ENCODE measurements around the gene LFNG. TPM values are rescaled to one million over a fixed set of nuclear protein-coding genes. Genes with fewer than 3 reads are reported as not detected.

Gene LFNG
- total RNA-seq, 1 donor from 2014 or later: 58.0 TPM

DNA sequence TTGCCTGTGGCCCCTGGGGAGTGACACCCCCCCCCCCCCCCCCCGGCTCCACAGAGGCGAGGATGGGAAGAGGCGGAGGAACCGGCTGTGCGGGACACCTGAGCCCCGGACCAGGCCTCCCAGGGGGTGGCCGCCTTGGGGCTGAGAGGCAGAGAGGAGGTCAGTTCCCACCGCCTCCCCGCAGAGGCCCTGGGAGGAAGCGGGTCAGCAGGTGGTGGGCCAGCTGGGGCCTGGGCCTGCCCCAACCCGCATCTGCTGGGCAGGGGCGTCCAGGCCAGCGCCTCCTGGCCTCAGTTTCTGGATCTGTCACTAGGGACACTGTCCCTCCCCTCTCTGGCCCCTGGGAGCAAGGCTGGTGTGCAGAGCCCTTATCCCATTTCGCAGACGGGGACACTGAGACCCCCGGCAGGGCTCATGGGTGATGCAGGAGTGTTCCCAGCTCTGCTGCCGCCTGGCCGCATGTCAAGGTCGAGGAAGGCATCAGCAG is 14.6 kb upstream of the LFNG start:
- H3K27ac ChIP-seq: no peak overlapping the region
- no peaks in the 10 kb centered on the region for H3K36me3 ChIP-seq
- no peaks in the 10 kb centered on the region for H3K79me2 ChIP-seq (ENCODE audit: low read depth)
- Mint-ChIP-seq H3K9me3 (no peaks in the 10 kb centered on the region), H3K27me3 (ENCODE audit: insufficient read depth, low read depth) (peaks cover 15% of the 10 kb centered on the region), H3K4me1 (peaks cover 57% of the 10 kb centered on the region), H3K27ac (no peak overlapping the region), H3K36me3 (no peaks in the 10 kb centered on the region), H3K4me3 (no peak overlapping the region)
- H3K9me3 ChIP-seq (ENCODE audit: low read depth): no peaks in the 10 kb centered on the region
- no peak overlapping the region for H3K4me3 ChIP-seq
- peaks cover 36% of the 10 kb centered on the region for H3K4me1 ChIP-seq
- H3K4me2 ChIP-seq: no peak overlapping the region
- no peak overlapping the region for H3K9ac ChIP-seq
- no peak for DNase-seq (ENCODE audit: low spot score)
- no peaks in the 10 kb centered on the region for H4K20me1 ChIP-seq (ENCODE audit: low read depth)
- no peaks in the 10 kb centered on the region for H3K27me3 ChIP-seq
- no peak for TF ChIP-seq EZH2 (IDR thresholded peaks at IDR 0.05)
- TF ChIP-seq, protein P1, sequence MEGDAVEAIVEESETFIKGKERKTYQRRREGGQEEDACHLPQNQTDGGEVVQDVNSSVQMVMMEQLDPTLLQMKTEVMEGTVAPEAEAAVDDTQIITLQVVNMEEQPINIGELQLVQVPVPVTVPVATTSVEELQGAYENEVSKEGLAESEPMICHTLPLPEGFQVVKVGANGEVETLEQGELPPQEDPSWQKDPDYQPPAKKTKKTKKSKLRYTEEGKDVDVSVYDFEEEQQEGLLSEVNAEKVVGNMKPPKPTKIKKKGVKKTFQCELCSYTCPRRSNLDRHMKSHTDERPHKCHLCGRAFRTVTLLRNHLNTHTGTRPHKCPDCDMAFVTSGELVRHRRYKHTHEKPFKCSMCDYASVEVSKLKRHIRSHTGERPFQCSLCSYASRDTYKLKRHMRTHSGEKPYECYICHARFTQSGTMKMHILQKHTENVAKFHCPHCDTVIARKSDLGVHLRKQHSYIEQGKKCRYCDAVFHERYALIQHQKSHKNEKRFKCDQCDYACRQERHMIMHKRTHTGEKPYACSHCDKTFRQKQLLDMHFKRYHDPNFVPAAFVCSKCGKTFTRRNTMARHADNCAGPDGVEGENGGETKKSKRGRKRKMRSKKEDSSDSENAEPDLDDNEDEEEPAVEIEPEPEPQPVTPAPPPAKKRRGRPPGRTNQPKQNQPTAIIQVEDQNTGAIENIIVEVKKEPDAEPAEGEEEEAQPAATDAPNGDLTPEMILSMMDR (IDR thresholded peaks at IDR 0.05): no peak
- no peak for TF ChIP-seq EZH2phosphoT487 (IDR thresholded peaks at IDR 0.05)
- peaks cover 37% of the 10 kb centered on the region for H3F3A ChIP-seq (ENCODE audit: low read depth)
- H2AFZ ChIP-seq (replicated peaks): no peak overlapping the region

DNA sequence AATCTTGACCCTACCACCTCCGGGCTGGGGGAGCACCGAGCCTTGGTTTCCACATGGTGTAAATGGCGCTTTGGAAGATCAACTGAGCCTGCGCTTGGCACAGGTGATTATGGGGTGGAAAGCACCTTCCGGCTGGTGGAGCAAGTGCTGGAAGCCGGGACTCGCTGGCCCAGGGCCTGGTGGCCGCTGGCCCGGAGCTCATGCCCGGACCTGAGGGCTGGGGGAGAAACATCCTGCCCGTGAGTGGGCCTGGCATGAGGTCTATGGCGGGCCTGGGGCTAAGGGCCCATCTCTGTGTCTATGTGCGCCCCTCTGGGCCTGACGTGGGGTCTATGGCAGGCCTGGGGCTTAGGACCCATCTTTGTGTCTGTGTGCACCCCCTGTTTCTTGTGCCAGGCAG is 14.2 kb upstream of the LFNG start:
- no peak overlapping the region for H3K9ac ChIP-seq
- no peaks in the 10 kb centered on the region for H3K27me3 ChIP-seq
- Mint-ChIP-seq H3K27ac (no peak overlapping the region), H3K4me1 (peaks cover 54% of the 10 kb centered on the region), H3K36me3 (no peaks in the 10 kb centered on the region), H3K27me3 (ENCODE audit: insufficient read depth, low read depth) (peaks cover 16% of the 10 kb centered on the region), H3K9me3 (no peaks in the 10 kb centered on the region), H3K4me3 (no peak overlapping the region)
- no peaks in the 10 kb centered on the region for H3K36me3 ChIP-seq
- no peak for TF ChIP-seq EZH2 (IDR thresholded peaks at IDR 0.05)
- TF ChIP-seq, protein P1 (IDR thresholded peaks at IDR 0.05): no peak
- TF ChIP-seq EZH2phosphoT487 (IDR thresholded peaks at IDR 0.05): no peak
- no peak overlapping the region for H3K27ac ChIP-seq
- H3K9me3 ChIP-seq (ENCODE audit: low read depth): no peaks in the 10 kb centered on the region
- DNase-seq (ENCODE audit: low spot score): no peak
- no peak overlapping the region for H3K4me2 ChIP-seq
- H2AFZ ChIP-seq (replicated peaks): no peak overlapping the region
- H3K79me2 ChIP-seq (ENCODE audit: low read depth): no peaks in the 10 kb centered on the region
- H4K20me1 ChIP-seq (ENCODE audit: low read depth): no peaks in the 10 kb centered on the region
- H3F3A ChIP-seq (ENCODE audit: low read depth): peaks cover 33% of the 10 kb centered on the region
- H3K4me1 ChIP-seq: peaks cover 34% of the 10 kb centered on the region
- no peak overlapping the region for H3K4me3 ChIP-seq

DNA sequence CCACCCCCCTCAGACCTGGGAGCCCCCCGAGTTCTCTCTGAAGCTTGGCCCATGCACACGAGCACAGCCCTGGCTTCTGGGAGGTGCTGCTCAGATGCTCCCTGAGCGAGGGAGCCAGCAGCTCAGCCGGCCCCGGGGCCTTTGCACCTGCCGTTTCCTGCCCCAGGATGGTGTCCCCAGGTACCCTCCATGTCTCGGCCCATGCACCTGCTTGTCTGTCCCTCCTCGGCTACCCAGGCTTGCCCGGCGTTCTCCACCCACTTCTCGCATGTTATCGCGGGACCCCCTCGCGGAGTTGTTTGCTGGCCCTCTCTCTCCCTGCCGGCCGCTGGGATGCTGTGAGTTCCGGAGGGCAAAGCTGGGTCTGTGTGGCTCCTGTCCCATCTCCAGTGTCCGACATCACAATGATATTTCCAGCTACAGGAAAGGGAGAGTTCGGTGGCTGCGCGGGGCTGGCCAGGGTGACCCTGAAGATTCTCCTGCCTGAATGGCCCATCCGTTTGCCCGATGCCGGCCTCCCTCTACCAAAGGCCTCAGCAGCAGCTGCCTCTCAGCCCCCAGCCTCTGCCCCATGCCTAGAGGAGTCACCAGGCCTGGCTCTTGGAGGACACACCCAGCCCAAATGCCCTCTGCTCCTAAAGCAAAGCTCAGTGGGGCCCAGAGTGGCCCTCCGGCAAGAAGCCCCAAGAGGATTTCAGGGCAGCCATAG is 12.2 kb upstream of the LFNG start:
- H3K9ac ChIP-seq: no peak overlapping the region
- H4K20me1 ChIP-seq (ENCODE audit: low read depth): no peaks in the 10 kb centered on the region
- H3K4me3 Mint-ChIP-seq: no peak overlapping the region
- H3K4me2 ChIP-seq: no peak overlapping the region
- peaks cover 25% of the 10 kb centered on the region for H3F3A ChIP-seq (ENCODE audit: low read depth)
- peaks cover 12% of the 10 kb centered on the region for H3K27me3 Mint-ChIP-seq (ENCODE audit: insufficient read depth, low read depth)
- no peaks in the 10 kb centered on the region for H3K9me3 ChIP-seq (ENCODE audit: low read depth)
- no peak overlapping the region for H3K4me3 ChIP-seq
- H3K36me3 ChIP-seq: no peaks in the 10 kb centered on the region
- H3K36me3 Mint-ChIP-seq: no peaks in the 10 kb centered on the region
- no peak overlapping the region for H3K27ac ChIP-seq
- peaks cover 47% of the 10 kb centered on the region for H3K4me1 Mint-ChIP-seq
- no peak overlapping the region for H2AFZ ChIP-seq (replicated peaks)
- H3K27me3 ChIP-seq: no peaks in the 10 kb centered on the region
- H3K9me3 Mint-ChIP-seq: no peaks in the 10 kb centered on the region
- peaks cover 35% of the 10 kb centered on the region for H3K4me1 ChIP-seq
- peak overlapping the region; percentile 98 for H3K27ac Mint-ChIP-seq
- TF ChIP-seq, protein P1 (IDR thresholded peaks at IDR 0.05): no peak
- TF ChIP-seq EZH2 (IDR thresholded peaks at IDR 0.05) (no peak), EZH2phosphoT487 (IDR thresholded peaks at IDR 0.05) (no peak)
- no peak for DNase-seq (ENCODE audit: low spot score)
- H3K79me2 ChIP-seq (ENCODE audit: low read depth): no peaks in the 10 kb centered on the region

Data from neural progenitor cell (in vitro differentiated cells).